Measurements from ENCODE around the gene FIGN.

Gene FIGN

GRCh38 chr2:163682695-163683094 is 53.1 kb downstream of the FIGN start:
- DNase-seq (ENCODE audit: extremely low spot score), result no peak
- ChIA-PET CTCF (no interaction called here), POLR2A (no interaction called here)
- no peak for TF ChIP-seq CTCF (IDR thresholded peaks at IDR 0.05; ENCODE audit: control extremely low read depth, extremely low read depth, low read depth, missing control alignments)

- no peak for DNase-seq (ENCODE audit: extremely low spot score)
- POLR2A ChIA-PET, result no interaction called here
- CTCF ChIA-PET, result no interaction called here
- no peak for TF ChIP-seq CTCF (IDR thresholded peaks at IDR 0.05; ENCODE audit: control extremely low read depth, extremely low read depth, low read depth, missing control alignments)
Measured at GRCh38 chr2:163681745-163682144, 54.1 kb downstream of the FIGN start.

- POLR2A ChIA-PET, result no interaction called here
- CTCF ChIA-PET, result no interaction called here
- DNase-seq (ENCODE audit: extremely low spot score), result no peak
- TF ChIP-seq CTCF (IDR thresholded peaks at IDR 0.05; ENCODE audit: control extremely low read depth, extremely low read depth, low read depth, missing control alignments), result no peak
Measured at GRCh38 chr2:163675388-163675787, 60.4 kb downstream of the FIGN start.

GRCh38 chr2:163673522-163673921 is 62.3 kb downstream of the FIGN start:
- POLR2A ChIA-PET, result no interaction called here

GRCh38 chr2:163670929-163671328 is 64.9 kb downstream of the FIGN start:
- POLR2A ChIA-PET, result no interaction called here
- CTCF ChIA-PET, result interaction anchor here (1.0 to 1.4 kb wide), 3 partner anchors 12 to 30 kb away, joined by 3 read pairs; no protein-coding TSS in a partner anchor
- DNase-seq (ENCODE audit: extremely low spot score), result no peak
- TF ChIP-seq CTCF (IDR thresholded peaks at IDR 0.05; ENCODE audit: control extremely low read depth, extremely low read depth, low read depth, missing control alignments), result no peak

More at GRCh38 chr2:163673522-163673921, 62.3 kb downstream of the FIGN start:
- DNase-seq (ENCODE audit: extremely low spot score), result no peak
- TF ChIP-seq CTCF (IDR thresholded peaks at IDR 0.05; ENCODE audit: control extremely low read depth, extremely low read depth, low read depth, missing control alignments), result no peak
- CTCF ChIA-PET, result interaction anchor here (0.9 to 1.4 kb wide), 3 partner anchors 11 to 48 kb away, joined by 3 to 6 read pairs (median 3); no protein-coding TSS in a partner anchor

GRCh38 chr2:163669506-163669905 is 66.3 kb downstream of the FIGN start:
- ChIA-PET CTCF (interaction anchor here (1.3 to 1.4 kb wide), 2 partner anchors 9 to 15 kb away, joined by 3 read pairs; no protein-coding TSS in a partner anchor), POLR2A (no interaction called here)
- TF ChIP-seq CTCF (IDR thresholded peaks at IDR 0.05; ENCODE audit: control extremely low read depth, extremely low read depth, low read depth, missing control alignments), result no peak
- DNase-seq (ENCODE audit: extremely low spot score), result no peak
